Measurements from ENCODE around the gene AUTS2. TPM values are rescaled to one million over a fixed set of nuclear protein-coding genes. Genes with fewer than 3 reads are reported as not detected.
"Not testable (repeated sequence)": the region's sequence is repeated elsewhere in the genome, so short reads cannot be mapped to it uniquely, and the experiment has no call there.

The AUTS2 gene
- total RNA-seq, 1 donor from 2014 or later, result 10.3 TPM

DNA sequence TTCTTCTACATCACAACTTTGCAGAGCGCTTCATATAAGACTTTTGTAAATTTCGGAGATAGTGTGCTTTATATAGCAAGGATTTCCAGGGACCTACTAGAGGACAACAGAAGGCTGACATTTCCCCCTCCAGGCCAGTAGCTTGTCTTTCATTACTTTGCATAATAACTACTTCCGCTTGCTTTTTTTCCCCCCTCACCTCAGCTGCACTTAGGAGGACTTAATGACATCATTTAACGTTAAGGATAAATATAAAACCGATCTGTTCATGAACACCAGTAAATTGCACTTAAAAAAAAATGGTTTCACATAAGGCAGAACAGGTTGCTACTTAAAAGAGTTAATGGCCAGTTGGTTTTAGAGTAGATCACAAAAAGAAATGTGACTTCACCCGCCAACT is 172.3 kb downstream of the AUTS2 start:
- no peak for DNase-seq (ENCODE audit: low spot score)
- intact Hi-C loops (cut with DNase I), result no loop called here

DNA sequence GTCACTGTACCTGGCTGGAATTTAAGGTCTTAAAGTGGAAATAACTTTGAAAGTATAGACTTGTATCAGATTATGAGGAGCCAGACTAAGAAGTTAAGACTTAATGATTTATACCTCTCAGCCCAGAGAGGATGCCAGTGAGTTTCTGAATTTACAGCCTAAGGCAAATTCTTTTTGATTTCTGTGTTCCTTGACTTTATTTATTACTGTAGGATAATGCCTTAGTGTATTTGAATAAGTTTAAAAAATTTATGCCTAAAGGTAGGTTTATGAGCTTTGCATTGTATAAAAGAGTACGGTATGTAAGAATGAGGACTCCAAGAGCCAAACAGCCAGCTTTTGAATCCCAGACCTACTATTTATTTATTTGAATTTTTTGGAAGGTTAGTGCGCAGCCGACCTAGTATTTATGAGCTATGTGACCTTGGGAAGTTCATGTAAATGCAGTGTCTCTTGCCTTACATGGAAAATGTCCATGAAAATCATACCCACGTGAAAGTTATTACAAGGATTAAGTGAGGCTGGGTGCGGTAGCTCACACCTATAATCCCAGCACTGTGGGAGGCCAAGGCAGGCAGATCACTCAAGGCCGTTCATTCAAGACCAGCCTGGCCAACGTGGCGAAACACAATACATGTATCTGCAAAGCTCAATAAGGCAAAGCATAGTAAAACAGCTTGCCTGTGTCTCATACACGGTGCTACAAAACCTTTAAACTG is 174.6 kb downstream of the AUTS2 start:
- DNase-seq (ENCODE audit: low spot score), result no peak
- intact Hi-C loops (cut with DNase I), result no loop called here

- DNase-seq (ENCODE audit: low spot score), result no peak
Observed at GRCh38 chr7:69773535-69774225, 175.4 kb downstream of the AUTS2 start.

GRCh38 chr7:69775231-69775771 is 177.0 kb downstream of the AUTS2 start:
- no peak for DNase-seq (ENCODE audit: low spot score)
- intact Hi-C loops (cut with DNase I), result no loop called here

More at GRCh38 chr7:69773535-69774225, 175.4 kb downstream of the AUTS2 start:
- intact Hi-C loops (cut with DNase I), result no loop called here

DNA sequence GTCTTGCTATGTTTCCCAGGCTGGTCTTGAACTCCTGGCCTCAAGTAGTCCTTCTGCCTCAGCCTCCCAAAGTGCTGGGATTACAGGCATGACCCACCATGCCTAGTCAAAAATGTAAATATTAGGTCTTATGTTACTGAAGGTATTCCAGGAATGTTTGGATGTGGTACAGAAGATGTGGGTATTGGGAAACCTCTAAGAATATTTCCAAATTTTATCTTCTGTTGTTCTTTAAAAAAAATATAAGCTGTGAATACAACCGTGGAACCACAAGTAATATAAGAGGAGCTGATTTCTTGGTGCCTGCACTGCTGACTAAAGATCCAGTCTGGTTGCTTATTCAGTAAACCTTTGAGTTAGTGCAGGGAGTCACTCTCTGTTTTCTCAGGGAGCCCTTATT is 178.3 kb downstream of the AUTS2 start:
- DNase-seq (ENCODE audit: low spot score), result no peak
- intact Hi-C loops (cut with DNase I), result no loop called here

DNA sequence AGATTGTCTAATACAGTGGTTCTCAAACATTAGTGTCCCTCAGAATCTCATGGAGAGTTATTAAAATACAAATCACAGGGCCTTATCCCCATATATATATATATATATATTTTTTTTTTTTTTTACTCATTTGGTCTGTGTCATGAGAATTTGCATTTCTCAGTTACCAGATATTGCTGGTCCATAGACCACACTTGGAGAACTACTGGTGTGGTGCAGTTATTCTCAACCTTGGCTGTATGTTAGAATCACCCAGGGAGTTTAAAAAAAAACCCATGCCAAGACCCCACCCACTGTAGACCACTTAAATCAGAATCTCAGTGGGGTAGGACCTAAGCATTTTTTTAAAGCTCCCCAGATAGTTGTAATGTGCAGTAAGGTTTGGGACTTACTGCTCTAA is 179.9 kb downstream of the AUTS2 start:
- intact Hi-C loops (cut with DNase I), result no loop called here
- no peak for DNase-seq (ENCODE audit: low spot score)

DNA sequence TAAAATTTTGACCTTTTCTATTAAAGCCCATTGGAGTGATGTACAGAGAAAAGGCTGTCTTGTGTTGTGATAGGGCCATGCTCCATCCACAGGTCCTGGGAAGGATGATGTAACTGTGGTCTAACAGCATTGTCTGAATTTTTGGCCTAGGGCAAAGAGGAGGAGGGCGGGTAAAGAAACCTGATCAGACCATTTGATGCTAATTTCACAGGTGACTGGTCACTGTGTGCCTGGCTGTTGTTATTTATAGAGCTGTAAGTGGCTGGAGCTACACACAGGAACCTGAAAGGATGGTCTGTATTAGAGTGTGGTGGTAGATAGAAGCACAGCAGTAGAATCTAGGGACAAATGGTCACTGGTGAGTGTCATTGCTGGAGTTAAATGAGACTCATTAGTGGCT is 182.1 kb downstream of the AUTS2 start:
- intact Hi-C loops (cut with DNase I), result no loop called here
- DNase-seq (ENCODE audit: low spot score), result no peak

- DNase-seq (ENCODE audit: low spot score), result no peak
- intact Hi-C loops (cut with DNase I), result no loop called here
Observed at GRCh38 chr7:69781412-69781846, 183.2 kb downstream of the AUTS2 start.

DNA sequence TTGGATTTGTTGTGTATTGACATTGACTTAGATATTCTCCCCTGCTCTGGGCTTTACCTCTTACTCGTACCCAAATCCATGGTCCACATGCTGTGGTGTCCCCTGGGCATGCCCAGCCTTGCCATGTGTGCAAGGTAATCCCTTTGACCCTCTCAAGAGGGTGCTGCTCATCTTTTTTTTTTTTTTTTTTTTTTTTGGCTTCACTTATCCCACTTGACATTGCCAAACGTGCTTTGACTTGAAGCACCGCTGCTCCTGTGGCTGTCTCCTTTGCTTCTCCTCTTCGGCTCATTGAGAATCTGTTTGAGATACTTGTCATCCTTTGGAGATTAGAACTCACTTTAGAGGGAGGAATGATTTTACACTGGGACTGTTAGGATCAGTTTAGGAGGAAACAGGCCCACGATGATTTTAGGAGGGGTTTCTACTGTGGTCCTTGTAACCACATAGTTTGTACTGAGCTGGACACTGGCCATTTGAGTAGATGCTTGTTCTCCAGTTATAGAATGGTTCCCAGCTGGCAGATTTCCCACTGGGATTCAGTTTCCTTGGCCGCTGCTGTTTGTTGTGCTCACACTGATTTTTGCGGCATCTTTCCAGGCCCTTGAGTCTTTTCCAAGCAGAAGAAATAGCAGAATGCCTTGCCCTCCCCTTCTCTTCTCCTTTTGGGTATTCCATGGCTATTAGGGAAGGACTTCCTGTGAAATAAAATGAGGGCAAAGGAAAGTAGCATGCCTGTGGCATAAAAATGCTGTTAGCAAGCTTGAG is 184.8 kb downstream of the AUTS2 start:
- no peak for DNase-seq (ENCODE audit: low spot score)
- intact Hi-C loops (cut with DNase I), result no loop called here

- intact Hi-C loops (cut with DNase I); DNase-seq (ENCODE audit: low spot score): not testable (repeated sequence)
Observed at GRCh38 chr7:69786130-69786529, 187.9 kb downstream of the AUTS2 start.

DNA sequence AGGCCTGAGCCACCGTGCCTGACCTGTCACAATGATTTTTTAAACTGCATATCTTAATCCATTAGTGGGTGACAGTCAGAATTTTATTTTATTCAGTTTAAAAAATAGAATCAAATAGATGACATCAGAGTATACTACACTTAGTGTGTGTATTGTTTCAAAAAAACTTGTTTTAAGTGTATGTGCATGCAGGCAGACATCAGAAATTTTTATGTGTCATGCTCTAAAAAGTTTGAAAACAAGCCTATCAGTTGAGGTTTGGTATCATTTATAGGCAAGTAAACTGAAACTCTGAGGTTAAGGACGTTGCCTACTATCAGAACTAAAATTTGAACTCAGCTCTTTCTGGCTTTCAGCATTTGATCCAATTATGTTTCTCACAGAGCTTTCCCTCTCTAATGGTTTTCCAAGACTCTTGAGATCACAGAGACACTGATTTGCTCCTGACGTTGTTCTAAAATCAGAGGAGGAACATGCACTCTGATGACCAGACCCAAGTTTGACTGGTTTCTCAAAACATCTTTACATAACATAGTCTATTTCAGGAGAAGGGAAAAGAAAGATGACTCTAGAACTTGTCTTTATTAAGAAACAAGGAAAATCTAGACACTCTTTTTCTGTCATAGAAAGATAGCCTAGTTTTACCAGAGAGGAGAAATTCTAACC is 188.6 kb downstream of the AUTS2 start:
- DNase-seq (ENCODE audit: low spot score), result no peak
- intact Hi-C loops (cut with DNase I), result no loop called here

GRCh38 chr7:69787736-69788431 is 189.6 kb downstream of the AUTS2 start:
- intact Hi-C loops (cut with DNase I), result no loop called here
- no peak for DNase-seq (ENCODE audit: low spot score)

GRCh38 chr7:69789563-69789962 is 191.3 kb downstream of the AUTS2 start:
- intact Hi-C loops (cut with DNase I), result no loop called here
- no peak for DNase-seq (ENCODE audit: low spot score)

DNA sequence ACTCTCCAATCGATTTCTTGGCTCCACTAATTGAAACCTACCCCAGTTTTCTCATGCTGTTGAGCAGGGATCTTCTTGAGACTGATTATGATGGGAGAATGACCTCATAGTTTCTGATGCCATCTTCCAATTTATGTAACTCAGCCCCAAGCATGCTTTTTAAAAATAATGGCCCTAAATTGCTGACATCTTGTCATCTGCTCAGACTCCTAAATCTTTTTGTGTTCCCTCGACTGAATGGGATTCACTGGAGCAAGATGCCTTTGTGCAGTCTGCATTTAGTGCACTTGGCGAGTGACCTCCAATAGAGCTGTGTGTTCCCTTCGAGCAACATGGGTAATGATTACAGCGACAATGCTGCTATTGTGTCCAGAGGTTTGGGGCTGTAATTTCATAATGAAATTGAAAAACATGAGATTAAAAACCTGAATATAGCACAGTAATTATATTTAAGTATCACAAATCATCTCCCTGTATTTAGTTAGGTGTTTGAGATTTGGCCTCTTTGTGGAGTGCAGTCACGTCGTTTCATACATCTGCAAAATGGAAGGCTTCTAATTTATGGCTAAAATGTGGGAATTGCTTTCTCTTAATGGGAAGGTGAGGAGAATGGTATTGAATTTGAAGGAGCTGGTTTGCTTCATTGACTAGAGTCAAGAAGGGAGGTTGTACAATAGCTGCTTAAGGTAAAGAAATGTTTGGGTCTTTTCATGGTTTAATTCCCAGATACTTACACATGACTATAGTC is 192.9 kb downstream of the AUTS2 start:
- intact Hi-C loops (cut with DNase I), result no loop called here
- DNase-seq (ENCODE audit: low spot score), result no peak

DNA sequence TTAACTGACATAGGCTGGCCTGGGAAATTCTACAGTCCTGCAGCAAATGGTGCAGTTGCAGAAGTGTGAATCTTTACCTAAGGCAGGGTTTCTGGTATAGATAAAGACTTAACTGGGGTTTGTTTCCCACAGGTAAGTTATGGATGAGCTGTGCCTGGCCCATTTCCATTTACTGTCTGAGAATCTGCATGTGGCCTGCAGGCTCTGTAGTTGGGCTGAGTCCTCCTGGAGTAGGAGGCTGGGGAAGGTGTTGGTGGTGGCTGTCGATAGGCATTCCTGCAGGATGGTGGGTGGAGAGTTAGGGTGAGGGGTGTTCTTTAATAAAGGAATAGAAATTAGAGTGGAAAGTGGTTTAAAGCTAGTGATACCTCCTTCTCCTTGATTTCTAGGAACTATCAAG is 193.5 kb downstream of the AUTS2 start:
- intact Hi-C loops (cut with DNase I), result no loop called here

DNA sequence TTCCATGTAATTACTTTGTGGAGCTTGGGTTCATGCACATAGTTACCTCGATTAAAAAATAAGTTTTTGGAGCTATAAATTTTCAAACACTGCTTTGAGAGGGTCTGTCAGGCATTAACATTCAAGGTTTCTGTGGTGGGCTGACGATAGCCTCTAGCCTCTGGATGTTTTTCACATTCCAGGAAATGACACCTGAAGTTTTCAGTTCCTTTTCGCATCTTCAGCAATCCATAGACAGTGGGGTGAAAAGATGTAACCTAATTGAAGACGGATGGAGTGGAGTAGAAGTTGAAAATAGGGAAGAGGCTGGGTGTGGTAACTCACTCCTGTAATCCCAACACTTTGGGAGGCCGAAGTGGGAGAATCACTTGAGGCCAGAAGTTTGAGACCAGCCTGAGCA is 197.7 kb downstream of the AUTS2 start:
- DNase-seq (ENCODE audit: low spot score), result no peak
- intact Hi-C loops (cut with DNase I), result no loop called here

More for the DNA sequence above, 193.5 kb downstream of the AUTS2 start:
- DNase-seq (ENCODE audit: low spot score), result no peak

DNA sequence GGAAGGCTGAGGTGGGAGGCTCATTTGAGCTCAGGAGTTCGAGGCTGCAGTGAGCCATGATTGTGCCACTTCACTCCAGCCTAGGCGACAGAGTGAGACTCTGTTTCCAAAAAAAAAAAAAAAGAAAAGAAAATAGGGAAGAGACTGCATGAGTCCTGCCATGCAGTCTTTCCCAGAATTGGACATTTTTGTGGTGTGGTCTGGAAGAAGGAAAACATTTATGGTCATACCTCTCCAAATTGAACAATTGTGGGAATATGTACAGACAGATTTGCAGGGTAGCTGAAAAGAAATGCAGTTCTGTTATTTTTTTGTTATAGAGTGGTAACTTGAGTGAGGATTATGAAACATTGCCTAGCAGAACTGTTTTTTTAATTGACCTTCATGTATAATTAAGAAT is 198.1 kb downstream of the AUTS2 start:
- DNase-seq (ENCODE audit: low spot score), result no peak
- intact Hi-C loops (cut with DNase I), result no loop called here

GRCh38 chr7:69799048-69799697 is 200.9 kb downstream of the AUTS2 start:
- DNase-seq (ENCODE audit: low spot score), result no peak
- intact Hi-C loops (cut with DNase I), result no loop called here

Measured in cardiac septum (tissue), 1 donor.